Measurements from ENCODE around the gene RALY. TPM values are rescaled to one million over a fixed set of nuclear protein-coding genes. Genes with fewer than 3 reads are reported as not detected.
A peak's percentile ranks its signal among the peaks of the same experiment; 100 is the strongest.

Gene RALY
- total RNA-seq, 2 experiments from 2014 or later: 137 to 139 TPM

- Mint-ChIP-seq H3K27ac (no peak overlapping the region), H3K4me1 (ENCODE audit: low read depth) (peaks cover 31% of the 10 kb centered on the region), H3K9me3 (no peaks in the 10 kb centered on the region), H3K4me3 (peak overlapping the region; percentile 90), H3K36me3 (ENCODE audit: low read depth) (peaks cover 6% of the 10 kb centered on the region), H3K27me3 (ENCODE audit: low read depth) (no peaks in the 10 kb centered on the region)
- DNase-seq: no peak
- CTCF ChIA-PET: interaction anchor here (0.7 kb wide), 1 partner anchor 21 kb away, joined by 3 read pairs; no protein-coding TSS in a partner anchor
- intact Hi-C loops (cut with micrococcal nuclease): loop anchor here (5.0 kb wide), 3 partner anchors 324 to 1671 kb away; partner anchors contain the start of genes ACTL10, CPNE1, RBM12 and SNTA1
Measured at GRCh38 chr20:33991502-33991901, 2.2 kb upstream of the RALY start.

DNA sequence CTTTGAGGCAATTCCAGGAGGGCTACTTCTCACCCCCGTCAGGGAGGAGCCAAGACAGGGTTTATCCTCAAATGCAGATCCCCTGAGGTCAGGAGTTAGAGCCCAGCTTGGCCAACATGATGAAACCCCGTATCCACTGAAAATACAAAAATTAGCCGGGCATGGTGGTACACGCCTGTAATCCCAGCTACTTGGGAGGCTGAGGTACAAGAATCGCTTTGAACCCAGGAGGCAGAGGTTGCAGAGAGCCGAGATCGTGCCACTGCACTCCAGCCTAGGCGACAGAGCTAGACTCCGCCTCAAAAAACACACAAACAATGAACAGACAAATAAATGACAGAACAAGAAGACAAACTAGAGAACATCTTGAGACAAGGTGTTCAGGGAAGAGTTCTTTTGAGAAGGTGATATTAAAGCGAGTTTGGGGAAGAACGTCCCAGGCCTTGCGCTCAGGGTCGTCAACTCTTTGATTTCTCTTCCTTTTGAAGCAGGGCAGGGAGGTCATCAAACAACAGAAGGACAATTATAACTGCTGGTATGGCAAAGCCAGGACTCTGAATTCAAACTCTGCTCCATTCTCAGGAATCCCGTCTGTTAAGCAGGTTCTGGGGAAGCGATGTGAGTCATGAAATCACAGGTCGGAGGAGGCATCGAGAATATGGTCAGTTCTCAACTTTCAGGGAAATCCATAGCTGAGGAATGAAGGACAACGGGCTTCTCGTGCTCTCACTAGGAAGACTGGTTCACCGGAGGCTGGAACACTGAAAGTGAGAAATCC, 1.4 kb upstream of the RALY start:
- peak overlapping the region; percentile 90 for H3K4me3 Mint-ChIP-seq
- no peaks in the 10 kb centered on the region for H3K27me3 Mint-ChIP-seq (ENCODE audit: low read depth)
- intact Hi-C loops (cut with micrococcal nuclease): loop anchor here (2.0 to 5.0 kb wide), 5 partner anchors 44 to 1670 kb away; partner anchors contain the start of genes ACTL10, CPNE1, ITCH and RBM12
- DNase-seq: peak; percentile 16
- H3K36me3 Mint-ChIP-seq (ENCODE audit: low read depth): peaks cover 7% of the 10 kb centered on the region
- peak overlapping the region; percentile 98 for H3K27ac Mint-ChIP-seq
- no peaks in the 10 kb centered on the region for H3K9me3 Mint-ChIP-seq
- peaks cover 39% of the 10 kb centered on the region for H3K4me1 Mint-ChIP-seq (ENCODE audit: low read depth)
- CTCF ChIA-PET: interaction anchor here (0.6 to 1.6 kb wide), 5 partner anchors 22 to 130 kb away, joined by 3 to 6 read pairs (median 4); partner anchors contain the start of gene EIF2S2

DNA sequence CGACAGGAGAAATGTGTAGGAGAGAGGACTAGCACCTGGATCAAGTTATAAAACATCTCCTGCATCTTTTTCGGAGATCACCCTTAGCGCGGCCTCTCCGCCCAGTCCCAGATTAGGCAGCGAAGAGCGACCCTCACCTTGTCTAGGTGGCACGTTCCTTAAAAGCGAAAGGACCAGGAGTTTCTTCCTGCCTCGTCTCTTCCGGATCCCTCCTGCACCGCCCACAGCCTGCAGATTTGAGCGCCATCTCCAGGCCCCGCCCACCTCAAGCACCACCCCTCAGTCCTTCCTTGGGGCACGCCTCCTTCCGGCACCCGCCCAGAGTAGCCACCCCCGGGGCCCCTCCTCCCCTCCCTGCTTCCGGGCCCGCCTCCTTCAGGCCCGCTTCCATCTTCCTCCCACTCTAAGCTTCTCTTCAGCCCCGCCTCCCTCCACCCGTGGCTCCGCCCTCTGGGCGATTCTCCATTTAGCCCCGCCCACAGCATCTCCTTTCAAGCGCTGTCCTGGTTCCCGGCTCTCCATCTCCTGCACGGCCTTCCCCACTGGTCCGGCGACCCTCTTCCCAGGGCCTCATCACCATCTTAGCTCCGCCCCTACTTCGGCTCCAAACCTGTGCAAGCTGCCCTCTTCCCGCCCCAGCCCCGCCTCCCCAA, 662 bp upstream of the RALY start:
- no peaks in the 10 kb centered on the region for H3K27me3 Mint-ChIP-seq (ENCODE audit: low read depth)
- intact Hi-C loops (cut with micrococcal nuclease): loop anchor here (1.0 to 5.0 kb wide), 14 partner anchors 29 to 1669 kb away; partner anchors contain the start of genes ACTL10, AHCY, CHMP4B and CPNE1
- CTCF ChIA-PET: interaction anchor here (0.6 to 1.6 kb wide), 4 partner anchors 29 to 130 kb away, joined by 3 to 6 read pairs (median 4); partner anchors contain the start of gene EIF2S2
- peak overlapping the region; percentile 98 for H3K27ac Mint-ChIP-seq
- H3K4me1 Mint-ChIP-seq (ENCODE audit: low read depth): peaks cover 46% of the 10 kb centered on the region
- peak overlapping the region; percentile 90 for H3K4me3 Mint-ChIP-seq
- DNase-seq: peak; percentile 100
- peaks cover 7% of the 10 kb centered on the region for H3K36me3 Mint-ChIP-seq (ENCODE audit: low read depth)
- no peaks in the 10 kb centered on the region for H3K9me3 Mint-ChIP-seq

DNA sequence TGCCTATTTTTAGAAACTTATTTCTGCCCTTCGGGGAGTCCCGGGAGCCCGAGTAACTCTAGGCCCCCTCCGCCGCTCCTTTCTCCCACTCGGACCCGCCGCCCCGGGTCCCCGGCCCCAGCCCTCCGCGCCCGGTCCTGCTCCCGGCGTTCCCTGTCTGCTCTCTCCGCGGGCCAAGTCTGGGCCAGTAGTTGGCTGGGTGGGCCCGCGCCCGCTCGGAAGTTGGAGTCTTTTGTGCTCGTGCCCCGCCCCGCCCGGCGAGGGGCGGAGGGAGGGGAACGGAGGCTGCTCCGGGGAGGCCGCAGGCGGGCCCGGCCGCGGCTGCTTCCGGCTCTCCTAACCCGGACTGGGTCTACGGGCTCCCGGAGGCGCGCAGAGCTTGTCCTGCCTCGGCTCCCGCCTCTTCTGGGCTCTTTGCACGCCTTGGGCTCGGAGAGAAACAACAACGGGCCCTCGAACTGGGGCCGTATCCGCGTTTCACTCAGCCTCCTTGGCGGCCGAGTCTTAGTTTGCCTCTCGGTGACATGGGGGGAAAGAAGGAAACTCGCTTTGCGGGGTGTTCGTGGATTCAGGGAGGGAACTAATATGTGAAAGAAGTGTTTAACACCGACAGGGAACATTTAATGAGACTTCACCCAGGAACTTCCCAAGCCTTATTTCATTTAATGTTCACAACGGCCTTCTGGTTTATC, 657 bp downstream of the RALY start:
- Mint-ChIP-seq H3K9me3 (no peaks in the 10 kb centered on the region), H3K4me3 (peak overlapping the region; percentile 95), H3K36me3 (ENCODE audit: low read depth) (peaks cover 7% of the 10 kb centered on the region), H3K27ac (peak overlapping the region; percentile 94), H3K4me1 (ENCODE audit: low read depth) (peaks cover 58% of the 10 kb centered on the region), H3K27me3 (ENCODE audit: low read depth) (no peaks in the 10 kb centered on the region)
- peak; percentile 84 for DNase-seq
- CTCF ChIA-PET: interaction anchor here (1.1 to 1.6 kb wide), 3 partner anchors 15 to 80 kb away, joined by 3 to 6 read pairs (median 5); no protein-coding TSS in a partner anchor
- intact Hi-C loops (cut with micrococcal nuclease): loop anchor here (2.0 to 5.0 kb wide), 4 partner anchors 22 to 1668 kb away; partner anchors contain the start of genes ACTL10, CPNE1, RBM12 and SNTA1

GRCh38 chr20:33995053-33995831, 1.5 kb downstream of the RALY start:
- H3K4me1 Mint-ChIP-seq (ENCODE audit: low read depth): peaks cover 65% of the 10 kb centered on the region
- H3K27me3 Mint-ChIP-seq (ENCODE audit: low read depth): no peaks in the 10 kb centered on the region
- peak overlapping the region; percentile 95 for H3K4me3 Mint-ChIP-seq
- CTCF ChIA-PET: interaction anchor here (0.8 to 1.6 kb wide), 4 partner anchors 10 to 73 kb away, joined by 3 read pairs; no protein-coding TSS in a partner anchor
- peaks cover 7% of the 10 kb centered on the region for H3K36me3 Mint-ChIP-seq (ENCODE audit: low read depth)
- no peaks in the 10 kb centered on the region for H3K9me3 Mint-ChIP-seq
- H3K27ac Mint-ChIP-seq: peak overlapping the region; percentile 20
- intact Hi-C loops (cut with micrococcal nuclease): loop anchor here (2.0 kb wide), 1 partner anchor 22 kb away; no protein-coding TSS in a partner anchor
- no peak for DNase-seq

DNA sequence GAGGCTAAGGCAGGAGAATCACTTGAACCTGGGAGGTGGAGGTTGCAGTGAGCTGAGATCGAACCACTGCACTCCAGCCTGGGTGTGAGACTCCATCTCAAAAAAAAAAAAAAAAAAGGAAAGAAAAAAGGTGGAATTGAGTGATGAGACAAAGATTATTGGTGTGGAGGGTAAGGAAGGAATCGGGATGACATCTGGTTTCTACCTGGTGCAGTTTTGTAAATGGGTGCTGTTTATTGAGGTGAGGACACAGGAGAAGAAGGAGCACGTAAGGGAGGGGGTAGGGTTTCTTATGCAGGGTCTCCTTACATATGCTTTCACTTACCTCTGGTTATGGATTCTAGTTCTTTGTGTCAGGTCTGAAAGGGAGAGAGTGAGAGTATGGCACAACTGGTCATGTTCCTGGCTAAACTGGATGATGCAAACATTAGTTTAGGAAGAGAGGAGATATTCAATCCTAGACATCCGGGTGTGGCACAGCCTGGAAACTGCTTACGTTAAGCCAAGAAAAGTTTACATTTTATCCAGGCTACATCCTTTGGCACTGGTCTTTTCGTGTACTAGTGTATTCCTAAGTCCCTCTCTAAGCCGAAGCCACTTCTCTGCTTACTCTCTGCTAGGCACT, 5.4 kb downstream of the RALY start:
- Mint-ChIP-seq H3K36me3 (ENCODE audit: low read depth) (peaks cover 12% of the 10 kb centered on the region), H3K4me3 (no peak overlapping the region), H3K9me3 (no peaks in the 10 kb centered on the region)

DNA sequence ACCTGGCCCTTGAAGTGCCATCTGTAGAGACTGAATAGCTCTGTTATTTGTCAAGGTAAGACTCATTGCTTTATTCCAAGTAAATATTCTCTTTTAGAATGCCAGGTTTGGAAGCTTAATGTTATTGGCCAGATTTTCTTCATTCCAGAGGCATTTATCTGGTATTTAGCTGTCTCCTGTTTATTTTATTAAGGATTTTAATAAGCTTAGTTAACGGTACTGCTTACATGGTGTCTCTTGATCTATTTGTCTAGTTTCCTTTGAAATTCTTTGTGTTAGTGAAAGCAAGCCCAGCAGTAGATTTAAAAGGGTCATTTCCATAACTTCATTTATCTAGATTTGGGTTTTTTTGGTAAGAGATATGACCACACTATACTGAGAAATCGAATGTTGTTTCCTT, 7.7 kb downstream of the RALY start:
- no peak for DNase-seq
- CTCF ChIA-PET: interaction anchor here (0.9 to 1.6 kb wide), 2 partner anchors 20 to 24 kb away, joined by 3 read pairs; no protein-coding TSS in a partner anchor
- Mint-ChIP-seq H3K27ac (no peak overlapping the region), H3K9me3 (no peaks in the 10 kb centered on the region), H3K4me3 (no peak overlapping the region), H3K36me3 (ENCODE audit: low read depth) (peaks cover 12% of the 10 kb centered on the region), H3K27me3 (ENCODE audit: low read depth) (no peaks in the 10 kb centered on the region), H3K4me1 (ENCODE audit: low read depth) (peaks cover 83% of the 10 kb centered on the region)
- intact Hi-C loops (cut with micrococcal nuclease): no loop called here

More for the DNA sequence above, 5.4 kb downstream of the RALY start:
- H3K27me3 Mint-ChIP-seq (ENCODE audit: low read depth): no peaks in the 10 kb centered on the region
- H3K4me1 Mint-ChIP-seq (ENCODE audit: low read depth): peaks cover 79% of the 10 kb centered on the region
- no peak for DNase-seq
- no peak overlapping the region for H3K27ac Mint-ChIP-seq
- CTCF ChIA-PET: no interaction called here
- intact Hi-C loops (cut with micrococcal nuclease): no loop called here

DNA sequence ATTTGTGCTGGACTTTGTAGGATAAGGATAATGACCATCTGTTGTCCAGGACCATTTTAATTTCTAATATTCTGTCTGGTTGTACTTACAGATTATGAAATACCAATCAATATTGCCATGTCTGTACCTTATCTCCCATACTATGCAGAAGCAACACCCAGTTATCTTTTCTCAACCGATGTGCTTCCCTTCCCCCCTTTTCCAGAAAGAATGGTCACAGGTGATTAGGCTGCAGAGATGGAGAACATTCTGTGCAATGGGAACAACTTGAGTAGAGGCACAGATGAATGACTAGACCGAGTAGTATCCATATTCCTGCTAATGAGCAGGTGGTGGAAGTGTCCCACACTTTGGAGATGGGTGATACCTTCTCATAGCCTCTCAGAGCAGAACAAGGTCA, 10.5 kb downstream of the RALY start:
- peaks cover 12% of the 10 kb centered on the region for H3K36me3 Mint-ChIP-seq (ENCODE audit: low read depth)
- no peaks in the 10 kb centered on the region for H3K27me3 Mint-ChIP-seq (ENCODE audit: low read depth)
- H3K4me1 Mint-ChIP-seq (ENCODE audit: low read depth): peaks cover 80% of the 10 kb centered on the region
- no peak overlapping the region for H3K27ac Mint-ChIP-seq
- no peak overlapping the region for H3K4me3 Mint-ChIP-seq
- intact Hi-C loops (cut with micrococcal nuclease): no loop called here
- CTCF ChIA-PET: interaction anchor here (1.6 kb wide), 1 partner anchor 13 kb away, joined by 3 read pairs; no protein-coding TSS in a partner anchor
- no peaks in the 10 kb centered on the region for H3K9me3 Mint-ChIP-seq
- DNase-seq: no peak

DNA sequence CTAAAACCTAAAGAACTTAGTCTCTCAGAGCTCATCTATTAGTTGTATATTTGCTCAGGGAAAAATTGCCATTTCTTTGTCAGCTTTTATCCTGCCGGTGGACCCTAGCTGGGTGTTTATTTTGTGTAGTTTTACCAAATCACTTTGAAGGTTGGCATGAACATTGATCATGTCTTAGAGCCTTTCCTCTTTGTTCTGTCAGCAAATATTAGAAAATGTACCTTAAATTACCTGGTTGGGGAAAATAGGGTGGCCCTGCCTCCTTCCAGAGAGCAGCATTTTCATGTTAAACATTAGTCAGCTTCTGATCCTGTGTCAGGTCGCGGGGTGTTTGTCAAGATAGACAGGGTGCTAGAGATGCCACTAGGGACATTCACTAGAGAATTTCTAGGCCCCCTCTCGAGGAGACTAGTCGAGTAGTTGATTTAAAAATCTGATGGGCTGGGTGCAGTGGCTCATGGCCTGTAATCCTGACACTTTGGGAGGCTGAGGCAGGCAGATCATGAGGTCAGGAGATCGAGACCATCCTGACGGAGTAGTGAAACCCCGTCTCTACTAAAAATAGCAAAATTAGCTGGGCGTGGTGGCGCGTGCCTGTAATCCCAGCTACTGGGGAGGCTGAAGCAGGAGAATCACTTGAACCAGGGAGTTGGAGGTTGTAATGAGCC, 11.2 kb downstream of the RALY start:
- H3K9me3 Mint-ChIP-seq: no peaks in the 10 kb centered on the region
- no peaks in the 10 kb centered on the region for H3K27me3 Mint-ChIP-seq (ENCODE audit: low read depth)
- H3K4me3 Mint-ChIP-seq: no peak overlapping the region
- H3K27ac Mint-ChIP-seq: no peak overlapping the region
- DNase-seq: no peak
- CTCF ChIA-PET: interaction anchor here (0.7 to 1.6 kb wide), 3 partner anchors 9 to 64 kb away, joined by 3 read pairs; no protein-coding TSS in a partner anchor
- H3K4me1 Mint-ChIP-seq (ENCODE audit: low read depth): peaks cover 80% of the 10 kb centered on the region
- intact Hi-C loops (cut with micrococcal nuclease): no loop called here
- peaks cover 12% of the 10 kb centered on the region for H3K36me3 Mint-ChIP-seq (ENCODE audit: low read depth)

DNA sequence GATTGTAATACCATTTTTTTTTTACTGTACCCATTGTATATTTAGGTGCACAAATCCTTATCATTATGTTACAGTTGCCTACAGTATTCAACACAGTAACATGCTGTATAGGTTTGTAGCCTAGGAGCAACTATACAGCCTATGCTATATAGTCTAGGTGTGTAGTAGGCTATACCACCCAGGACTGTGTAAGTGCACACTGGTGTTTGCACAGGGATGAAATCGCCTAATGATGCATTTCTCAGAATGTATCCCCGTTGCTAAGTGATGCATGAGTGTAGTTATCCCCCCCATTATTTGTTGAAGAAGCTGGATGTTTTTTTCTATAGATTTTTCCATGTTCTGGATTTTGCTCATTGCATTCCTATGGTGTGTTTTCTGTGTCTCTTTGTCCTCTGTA, 12.9 kb downstream of the RALY start:
- H3K4me1 Mint-ChIP-seq (ENCODE audit: low read depth): peaks cover 83% of the 10 kb centered on the region
- no peak for DNase-seq
- intact Hi-C loops (cut with micrococcal nuclease): no loop called here
- CTCF ChIA-PET: no interaction called here
- H3K9me3 Mint-ChIP-seq: no peaks in the 10 kb centered on the region
- H3K36me3 Mint-ChIP-seq (ENCODE audit: low read depth): peaks cover 12% of the 10 kb centered on the region
- H3K27ac Mint-ChIP-seq: no peak overlapping the region
- H3K4me3 Mint-ChIP-seq: no peak overlapping the region
- no peaks in the 10 kb centered on the region for H3K27me3 Mint-ChIP-seq (ENCODE audit: low read depth)

Data from activated naive CD4-positive, alpha-beta T cell treated with anti-CD3 and anti-CD28 coated beads for 36 hours (primary cell).